ENCODE results near the gene RGL1.

RGL1 gene

DNA sequence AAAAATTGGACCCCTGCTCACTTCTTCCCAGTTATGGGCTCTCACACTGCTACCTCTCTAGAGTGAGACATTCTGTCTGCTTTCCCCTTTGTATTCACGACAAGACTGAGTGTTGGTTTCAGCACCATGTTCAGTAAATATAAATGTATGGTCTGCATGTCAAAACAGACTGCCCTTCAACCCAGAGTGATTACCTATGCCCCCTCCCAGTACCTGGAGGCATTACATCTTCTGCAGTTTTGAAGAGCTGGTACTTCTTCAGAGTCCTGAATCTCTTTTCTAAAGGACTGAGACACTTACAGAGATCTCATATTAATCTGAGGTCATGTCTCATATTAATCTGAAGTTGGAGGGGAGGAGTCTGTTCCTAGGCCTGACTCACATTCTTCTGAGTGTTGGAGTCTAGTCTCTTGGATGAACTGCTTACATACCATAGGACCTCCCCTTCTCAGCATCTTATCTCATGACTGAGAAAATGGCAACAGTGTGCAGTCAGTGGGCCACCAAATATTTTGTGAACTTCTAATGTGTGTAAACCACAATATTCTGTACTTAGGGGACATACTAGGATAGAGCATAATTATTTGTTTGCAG is 80.3 kb downstream of the RGL1 start:
- Histone ChIP-seq H3K4me1 (ENCODE audit: control insufficient read depth, insufficient read depth, low read length) (peaks cover 3% of the 10 kb centered on the region), H3K9ac (ENCODE audit: low read depth, low read length) (no peak overlapping the region), H3K27me3 (ENCODE audit: control insufficient read depth, insufficient read depth, low read length) (no peaks in the 10 kb centered on the region), H3K36me3 (ENCODE audit: control insufficient read depth, insufficient read depth, low read length) (no peaks in the 10 kb centered on the region), H3K9me3 (ENCODE audit: control insufficient read depth, insufficient read depth, low read length) (no peaks in the 10 kb centered on the region), H3K4me3 (ENCODE audit: low read depth, low read length) (no peak overlapping the region)

- no peak overlapping the region for H3K4me3 ChIP-seq (ENCODE audit: low read depth, low read length)
- no peaks in the 10 kb centered on the region for H3K9me3 ChIP-seq (ENCODE audit: control insufficient read depth, insufficient read depth, low read length)
- H3K9ac ChIP-seq (ENCODE audit: low read depth, low read length) = no peak overlapping the region
- peaks cover 3% of the 10 kb centered on the region for H3K4me1 ChIP-seq (ENCODE audit: control insufficient read depth, insufficient read depth, low read length)
- no peaks in the 10 kb centered on the region for H3K36me3 ChIP-seq (ENCODE audit: control insufficient read depth, insufficient read depth, low read length)
- H3K27me3 ChIP-seq (ENCODE audit: control insufficient read depth, insufficient read depth, low read length) = no peaks in the 10 kb centered on the region
These were observed 81.3 kb downstream of the RGL1 start for GRCh38 chr1:183886083-183886828.

- Histone ChIP-seq H3K4me3 (ENCODE audit: low read depth, low read length) (no peak overlapping the region), H3K9ac (ENCODE audit: low read depth, low read length) (no peak overlapping the region), H3K36me3 (ENCODE audit: control insufficient read depth, insufficient read depth, low read length) (no peaks in the 10 kb centered on the region), H3K4me1 (ENCODE audit: control insufficient read depth, insufficient read depth, low read length) (peaks cover 3% of the 10 kb centered on the region), H3K27me3 (ENCODE audit: control insufficient read depth, insufficient read depth, low read length) (no peaks in the 10 kb centered on the region), H3K9me3 (ENCODE audit: control insufficient read depth, insufficient read depth, low read length) (no peaks in the 10 kb centered on the region)
These were observed 81.9 kb downstream of the RGL1 start for GRCh38 chr1:183886853-183887252.

- Histone ChIP-seq H3K36me3 (ENCODE audit: control insufficient read depth, insufficient read depth, low read length) (no peaks in the 10 kb centered on the region), H3K27me3 (ENCODE audit: control insufficient read depth, insufficient read depth, low read length) (no peaks in the 10 kb centered on the region), H3K9me3 (ENCODE audit: control insufficient read depth, insufficient read depth, low read length) (no peaks in the 10 kb centered on the region), H3K4me3 (ENCODE audit: low read depth, low read length) (no peak overlapping the region), H3K4me1 (ENCODE audit: control insufficient read depth, insufficient read depth, low read length) (no peaks in the 10 kb centered on the region), H3K9ac (ENCODE audit: low read depth, low read length) (no peak overlapping the region)
These were observed 83.2 kb downstream of the RGL1 start for GRCh38 chr1:183887826-183888819.

DNA sequence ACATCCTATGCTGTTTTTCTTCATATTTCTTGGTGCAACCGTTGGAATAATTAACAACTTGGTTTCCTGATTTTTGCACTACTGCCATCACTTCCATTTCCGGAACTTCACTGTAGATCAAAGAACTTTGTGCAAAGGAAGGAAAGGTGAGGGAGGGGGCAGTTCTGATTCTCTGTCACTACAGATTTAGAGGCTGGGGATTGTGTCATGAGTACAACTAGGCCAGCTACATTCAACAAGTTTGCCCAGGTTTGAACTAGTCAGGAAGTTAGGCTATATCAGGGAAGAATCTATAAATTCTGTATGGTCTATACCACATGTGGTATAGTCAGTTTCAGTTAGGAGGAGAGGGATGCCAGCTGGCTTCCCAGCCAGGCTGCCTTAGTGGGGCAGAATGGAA is 84.2 kb downstream of the RGL1 start:
- no peaks in the 10 kb centered on the region for H3K4me1 ChIP-seq (ENCODE audit: control insufficient read depth, insufficient read depth, low read length)
- H3K9me3 ChIP-seq (ENCODE audit: control insufficient read depth, insufficient read depth, low read length) = no peaks in the 10 kb centered on the region
- no peak overlapping the region for H3K4me3 ChIP-seq (ENCODE audit: low read depth, low read length)
- H3K27me3 ChIP-seq (ENCODE audit: control insufficient read depth, insufficient read depth, low read length) = no peaks in the 10 kb centered on the region
- H3K9ac ChIP-seq (ENCODE audit: low read depth, low read length) = no peak overlapping the region
- no peaks in the 10 kb centered on the region for H3K36me3 ChIP-seq (ENCODE audit: control insufficient read depth, insufficient read depth, low read length)

- no peaks in the 10 kb centered on the region for H3K9me3 ChIP-seq (ENCODE audit: control insufficient read depth, insufficient read depth, low read length)
- H3K27me3 ChIP-seq (ENCODE audit: control insufficient read depth, insufficient read depth, low read length) = no peaks in the 10 kb centered on the region
- no peak overlapping the region for H3K4me3 ChIP-seq (ENCODE audit: low read depth, low read length)
- H3K36me3 ChIP-seq (ENCODE audit: control insufficient read depth, insufficient read depth, low read length) = no peaks in the 10 kb centered on the region
- H3K4me1 ChIP-seq (ENCODE audit: control insufficient read depth, insufficient read depth, low read length) = no peaks in the 10 kb centered on the region
- H3K9ac ChIP-seq (ENCODE audit: low read depth, low read length) = no peak overlapping the region
These were observed 86.4 kb downstream of the RGL1 start for GRCh38 chr1:183891158-183891856.

- H3K36me3 ChIP-seq (ENCODE audit: control insufficient read depth, insufficient read depth, low read length) = no peaks in the 10 kb centered on the region
- no peaks in the 10 kb centered on the region for H3K9me3 ChIP-seq (ENCODE audit: control insufficient read depth, insufficient read depth, low read length)
- H3K4me1 ChIP-seq (ENCODE audit: control insufficient read depth, insufficient read depth, low read length) = no peaks in the 10 kb centered on the region
- H3K9ac ChIP-seq (ENCODE audit: low read depth, low read length) = no peak overlapping the region
- H3K27me3 ChIP-seq (ENCODE audit: control insufficient read depth, insufficient read depth, low read length) = no peaks in the 10 kb centered on the region
- no peak overlapping the region for H3K4me3 ChIP-seq (ENCODE audit: low read depth, low read length)
These were observed 87.5 kb downstream of the RGL1 start for GRCh38 chr1:183892351-183892793.

DNA sequence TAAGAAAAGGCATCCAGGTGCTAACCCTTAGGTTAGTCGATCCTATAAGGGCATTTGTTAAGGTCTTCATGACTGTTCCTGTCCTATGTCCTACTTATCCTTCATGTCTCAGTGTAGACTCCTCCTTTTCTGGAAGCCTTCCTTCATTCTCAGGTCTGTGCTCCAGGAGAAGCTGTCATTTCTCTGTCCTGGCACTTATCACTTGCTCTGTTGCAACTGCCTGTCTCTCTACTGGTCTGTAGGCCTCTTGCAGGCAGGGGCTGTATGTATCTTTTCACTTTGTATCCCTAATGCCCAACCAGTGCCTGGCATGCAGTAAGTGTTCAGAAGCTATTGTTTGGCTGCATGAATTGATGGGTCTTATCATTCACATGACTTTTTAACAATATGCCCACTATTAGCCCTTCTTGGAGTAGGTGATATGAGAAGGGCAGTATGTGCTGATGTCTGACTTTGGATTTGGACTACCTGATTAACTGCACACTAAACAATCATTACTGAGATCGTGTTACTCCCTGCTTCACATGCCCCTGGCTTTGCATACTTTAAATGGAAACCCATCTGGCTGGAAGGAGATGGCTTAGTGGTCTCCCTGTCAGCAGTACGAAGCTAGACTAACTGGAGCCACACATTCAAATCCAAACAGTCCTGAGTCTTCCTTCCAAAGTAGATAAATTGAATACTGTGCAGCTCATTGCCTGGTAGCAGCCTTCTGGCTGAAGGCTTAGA is 88.8 kb downstream of the RGL1 start:
- H3K9ac ChIP-seq (ENCODE audit: low read depth, low read length) = no peak overlapping the region
- H3K27me3 ChIP-seq (ENCODE audit: control insufficient read depth, insufficient read depth, low read length) = no peaks in the 10 kb centered on the region
- H3K9me3 ChIP-seq (ENCODE audit: control insufficient read depth, insufficient read depth, low read length) = no peaks in the 10 kb centered on the region
- no peaks in the 10 kb centered on the region for H3K4me1 ChIP-seq (ENCODE audit: control insufficient read depth, insufficient read depth, low read length)
- H3K36me3 ChIP-seq (ENCODE audit: control insufficient read depth, insufficient read depth, low read length) = no peaks in the 10 kb centered on the region
- no peak overlapping the region for H3K4me3 ChIP-seq (ENCODE audit: low read depth, low read length)

- H3K27me3 ChIP-seq (ENCODE audit: control insufficient read depth, insufficient read depth, low read length) = no peaks in the 10 kb centered on the region
- H3K36me3 ChIP-seq (ENCODE audit: control insufficient read depth, insufficient read depth, low read length) = no peaks in the 10 kb centered on the region
- no peaks in the 10 kb centered on the region for H3K9me3 ChIP-seq (ENCODE audit: control insufficient read depth, insufficient read depth, low read length)
- H3K4me1 ChIP-seq (ENCODE audit: control insufficient read depth, insufficient read depth, low read length) = no peaks in the 10 kb centered on the region
- H3K9ac ChIP-seq (ENCODE audit: low read depth, low read length) = no peak overlapping the region
- no peak overlapping the region for H3K4me3 ChIP-seq (ENCODE audit: low read depth, low read length)
These were observed 89.3 kb downstream of the RGL1 start for GRCh38 chr1:183894290-183894565.

DNA sequence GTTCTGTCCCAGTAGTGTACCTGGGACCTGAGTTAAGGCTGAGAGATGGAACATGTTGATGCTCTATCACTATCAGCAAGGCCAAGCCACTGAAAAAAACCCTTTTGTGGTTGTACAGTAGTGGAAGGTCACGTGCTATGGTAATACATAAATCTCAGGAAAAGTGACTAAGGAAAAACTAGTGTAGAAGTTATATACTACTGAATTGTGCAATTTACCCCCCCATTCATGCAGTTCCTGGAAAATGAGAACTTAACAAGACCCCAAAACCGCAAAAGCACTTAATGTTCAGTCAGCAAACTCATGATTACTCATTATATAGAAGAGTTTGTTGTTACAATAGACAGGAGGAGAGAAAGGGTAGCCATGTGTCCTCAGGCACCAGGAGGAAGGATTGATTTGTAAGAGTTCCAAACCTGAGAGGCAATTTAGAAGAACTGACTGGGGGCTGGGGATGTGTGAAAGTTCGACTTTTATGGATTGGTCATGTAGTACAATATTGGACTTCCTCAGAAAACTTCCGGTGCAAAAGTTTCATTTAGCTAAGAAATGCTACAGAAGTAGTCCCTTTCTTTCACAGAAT is 91.6 kb downstream of the RGL1 start:
- no peaks in the 10 kb centered on the region for H3K9me3 ChIP-seq (ENCODE audit: control insufficient read depth, insufficient read depth, low read length)
- no peaks in the 10 kb centered on the region for H3K4me1 ChIP-seq (ENCODE audit: control insufficient read depth, insufficient read depth, low read length)
- no peak overlapping the region for H3K9ac ChIP-seq (ENCODE audit: low read depth, low read length)
- no peaks in the 10 kb centered on the region for H3K27me3 ChIP-seq (ENCODE audit: control insufficient read depth, insufficient read depth, low read length)
- H3K4me3 ChIP-seq (ENCODE audit: low read depth, low read length) = no peak overlapping the region
- no peaks in the 10 kb centered on the region for H3K36me3 ChIP-seq (ENCODE audit: control insufficient read depth, insufficient read depth, low read length)

DNA sequence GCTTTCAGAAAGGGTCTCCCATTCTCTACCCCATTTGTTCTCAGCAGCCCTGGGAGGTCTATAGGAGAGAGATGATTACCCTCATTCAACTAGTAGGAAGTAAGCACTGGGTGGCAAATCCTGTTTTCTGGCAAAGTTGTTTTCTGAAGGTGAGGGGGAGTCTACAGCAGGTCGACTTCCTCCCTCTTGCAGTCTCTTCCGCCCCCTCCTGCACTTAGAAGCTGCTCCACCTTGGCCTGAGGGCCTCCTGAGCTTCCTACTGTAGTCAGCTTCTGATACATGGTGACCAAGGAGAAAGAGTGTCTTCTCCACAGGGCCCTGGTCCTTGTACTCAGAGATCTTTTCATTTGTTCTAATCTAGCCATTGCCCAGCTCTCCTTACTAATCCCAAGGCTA is 93.1 kb downstream of the RGL1 start:
- no peaks in the 10 kb centered on the region for H3K36me3 ChIP-seq (ENCODE audit: control insufficient read depth, insufficient read depth, low read length)
- no peak overlapping the region for H3K4me3 ChIP-seq (ENCODE audit: low read depth, low read length)
- no peaks in the 10 kb centered on the region for H3K4me1 ChIP-seq (ENCODE audit: control insufficient read depth, insufficient read depth, low read length)
- no peak overlapping the region for H3K9ac ChIP-seq (ENCODE audit: low read depth, low read length)
- no peaks in the 10 kb centered on the region for H3K9me3 ChIP-seq (ENCODE audit: control insufficient read depth, insufficient read depth, low read length)
- H3K27me3 ChIP-seq (ENCODE audit: control insufficient read depth, insufficient read depth, low read length) = no peaks in the 10 kb centered on the region
